Stimulated activated CD4-positive, alpha-beta T cell treated with anti-CD3 and anti-CD28 coated beads, Interleukin-12 subunit alpha, Interleukin-12 subunit beta, amount 100 ng/mL, for 4 hours (primary cell): Measurements from ENCODE around the gene DNAJC15.

Experiments
- DNase-seq: peaks from one replicate; pipeline ENCODE4 v3.0.0-alpha.2; 2020

DNAJC15 gene

GRCh38 chr13:43089912-43090498 lies 66.6 kb downstream of the DNAJC15 start:
- no peak for DNase-seq

GRCh38 chr13:43094901-43095300 lies 71.5 kb downstream of the DNAJC15 start:
- no peak for DNase-seq

GRCh38 chr13:43095771-43096719 lies 72.7 kb downstream of the DNAJC15 start:
- no peak for DNase-seq

DNA sequence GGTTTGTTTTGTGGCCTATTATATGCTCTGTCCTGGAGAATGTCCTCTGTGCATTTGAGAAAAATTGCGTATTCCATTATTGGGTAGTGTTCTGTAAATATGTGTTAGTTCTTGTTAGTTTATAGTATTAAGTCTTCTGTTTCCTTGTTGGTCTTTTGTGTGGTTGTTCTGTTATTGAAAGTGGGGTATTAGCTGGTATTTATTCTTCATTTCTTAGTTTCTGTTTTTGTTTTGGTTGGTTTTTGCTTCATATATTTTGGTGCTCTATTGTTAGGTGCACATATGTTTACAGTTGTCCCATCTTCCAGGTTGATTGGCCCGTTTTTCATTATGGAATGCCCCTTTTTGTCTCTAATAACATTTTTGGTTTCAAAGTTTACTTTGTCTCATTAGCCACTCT lies 77.3 kb downstream of the DNAJC15 start:
- no peak for DNase-seq

GRCh38 chr13:43102304-43102703 lies 78.9 kb downstream of the DNAJC15 start:
- no peak for DNase-seq

DNA sequence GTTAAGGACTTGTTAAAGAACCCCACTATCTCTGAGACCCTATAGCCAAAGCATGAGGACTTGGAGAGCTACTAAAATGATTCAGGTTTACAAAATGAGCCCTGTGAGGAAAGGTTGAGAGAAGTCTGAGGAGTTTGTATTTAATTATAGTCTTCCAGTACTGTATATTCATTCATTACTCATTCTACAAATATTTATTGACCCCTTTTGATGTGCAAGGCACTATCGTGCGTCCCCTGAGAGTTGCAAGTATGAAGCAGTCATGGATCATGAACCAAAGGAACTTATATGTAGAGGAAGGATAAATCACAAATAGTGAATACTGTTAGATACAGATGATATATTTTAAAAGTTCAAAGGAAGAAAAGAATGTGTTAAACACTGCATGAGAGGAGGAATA lies 84.4 kb downstream of the DNAJC15 start:
- no peak for DNase-seq

DNA sequence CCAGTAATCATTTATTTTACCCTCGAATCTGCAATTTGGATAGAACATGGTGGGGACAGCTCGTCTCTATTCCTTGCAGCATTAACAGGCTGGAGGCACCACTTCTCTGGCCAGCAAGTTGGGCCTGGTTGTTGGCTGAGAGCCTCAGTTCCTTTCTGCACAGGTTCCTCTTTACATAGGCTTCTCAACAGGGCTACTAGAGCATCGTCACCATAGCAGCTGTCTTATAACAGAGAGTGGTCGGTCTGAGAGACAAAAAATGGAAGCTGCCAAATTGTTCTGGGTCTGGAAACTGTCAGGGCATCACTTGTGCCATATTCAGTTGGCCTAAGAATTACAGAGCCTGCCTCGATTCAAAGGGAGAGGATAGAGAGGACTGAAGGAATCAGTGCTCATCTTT lies 86.7 kb downstream of the DNAJC15 start:
- DNase-seq, result no peak

DNA sequence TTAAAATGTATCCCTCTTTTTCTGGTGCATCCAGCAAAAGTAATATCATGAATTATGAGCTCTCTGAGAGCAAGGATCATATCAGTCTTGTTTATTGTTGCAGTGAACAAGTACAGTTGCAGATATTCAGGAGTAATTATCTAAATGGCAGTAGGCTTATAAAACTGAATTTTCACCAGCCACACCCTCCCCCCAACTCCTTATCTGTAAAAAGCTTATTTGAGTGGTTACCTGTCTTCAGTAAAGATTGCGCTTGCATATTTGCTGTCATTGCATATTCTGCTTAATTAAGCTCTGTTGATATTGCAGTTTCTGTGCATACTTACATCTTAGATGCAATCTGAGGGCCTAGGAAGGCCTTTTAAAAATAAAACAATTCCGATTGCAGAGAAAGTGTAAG lies 87.3 kb downstream of the DNAJC15 start:
- DNase-seq, result no peak

DNA sequence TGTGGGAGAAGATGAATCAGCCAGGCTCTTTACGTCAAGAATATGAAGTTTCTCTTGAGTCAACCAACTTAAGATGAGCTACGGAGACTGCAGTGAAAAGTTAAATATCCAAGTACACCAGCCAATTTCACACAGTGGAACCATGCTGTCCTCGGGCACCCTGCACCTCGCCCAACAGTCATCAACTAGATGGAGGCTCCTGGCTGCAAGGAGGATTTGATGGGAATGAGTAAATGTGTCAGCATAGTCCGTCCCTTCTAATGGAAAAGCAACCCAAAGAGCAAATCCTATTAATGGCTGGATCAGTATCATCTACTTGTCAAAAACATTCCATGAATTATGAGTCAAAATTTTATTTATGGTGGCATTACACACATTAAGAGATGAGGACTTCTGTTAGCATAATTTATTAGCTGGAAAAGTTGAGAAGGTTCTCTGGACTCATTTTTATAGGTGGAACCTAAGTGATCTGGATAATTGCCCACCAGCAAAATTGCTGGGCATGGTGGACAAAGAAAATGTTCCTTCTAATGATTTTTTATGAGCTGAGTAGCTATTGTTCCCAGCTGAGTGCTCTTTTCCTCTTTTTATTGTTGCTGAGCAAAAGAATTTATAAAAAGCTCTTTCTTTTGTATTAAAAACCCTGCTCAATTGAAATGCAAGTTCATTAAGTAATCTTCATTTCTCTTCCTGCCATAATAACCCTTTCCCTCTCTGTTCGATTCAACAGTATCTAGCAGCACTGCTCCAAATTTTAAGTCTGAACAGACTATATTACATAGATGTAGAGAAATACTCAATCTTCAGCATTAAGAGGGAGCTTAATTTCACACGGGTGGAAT lies 88.4 kb downstream of the DNAJC15 start:
- no peak for DNase-seq

DNA sequence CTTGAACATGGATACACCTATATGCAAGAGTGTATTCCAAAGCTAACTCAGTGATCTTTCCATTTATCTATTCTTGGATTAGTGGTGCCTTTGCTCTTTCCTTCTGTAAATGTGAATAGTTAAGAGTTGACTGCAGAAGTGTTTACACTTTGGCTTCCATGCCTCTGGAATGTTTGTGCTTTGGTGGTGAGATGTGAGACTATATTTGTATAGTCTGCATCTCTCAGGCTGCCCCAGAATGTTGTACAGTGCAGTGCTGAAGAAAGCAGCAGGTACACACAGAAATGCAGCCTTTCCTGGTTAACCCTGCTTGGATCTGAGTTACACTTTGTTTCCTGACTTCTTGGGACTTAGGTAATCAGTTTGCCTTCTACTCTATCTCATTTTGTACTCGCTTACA lies 90.2 kb downstream of the DNAJC15 start:
- no peak for DNase-seq

DNA sequence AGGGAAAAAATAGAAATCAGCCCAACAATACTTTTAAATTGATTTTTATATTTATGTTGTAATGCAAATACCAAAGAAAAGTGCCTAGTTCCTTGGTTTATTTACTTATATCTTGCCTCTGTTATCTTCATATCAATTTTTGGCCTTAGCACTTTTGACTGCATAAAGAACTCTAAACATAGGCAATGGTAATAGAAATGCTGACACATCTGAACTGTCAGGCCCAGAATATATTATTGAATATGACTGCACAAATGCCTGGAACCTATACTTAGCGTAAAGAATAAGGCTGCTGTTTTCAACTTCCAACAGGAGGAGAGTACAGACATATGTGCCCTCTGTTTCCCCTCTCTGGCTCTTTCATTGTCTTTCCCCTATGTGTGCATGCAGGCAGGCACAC lies 91.1 kb downstream of the DNAJC15 start:
- DNase-seq, result no peak

DNA sequence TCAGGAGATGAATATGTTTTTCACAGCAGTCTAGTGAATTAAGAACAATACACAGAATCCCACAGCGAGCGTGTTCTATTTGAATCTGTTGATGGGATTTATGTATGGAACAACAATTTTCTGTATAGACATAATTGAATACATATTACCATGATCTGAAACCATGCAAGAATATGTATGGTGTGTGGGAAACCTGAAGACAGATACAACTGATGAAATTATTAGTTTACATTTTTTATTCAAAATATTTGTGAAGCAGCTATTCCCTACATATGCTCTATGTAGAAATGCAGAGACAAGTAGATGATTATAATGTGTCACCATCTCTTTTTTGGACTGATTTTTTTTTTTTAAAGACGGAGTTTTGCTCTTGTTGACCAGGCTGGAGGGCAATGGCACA lies 91.8 kb downstream of the DNAJC15 start:
- DNase-seq, result no peak

DNA sequence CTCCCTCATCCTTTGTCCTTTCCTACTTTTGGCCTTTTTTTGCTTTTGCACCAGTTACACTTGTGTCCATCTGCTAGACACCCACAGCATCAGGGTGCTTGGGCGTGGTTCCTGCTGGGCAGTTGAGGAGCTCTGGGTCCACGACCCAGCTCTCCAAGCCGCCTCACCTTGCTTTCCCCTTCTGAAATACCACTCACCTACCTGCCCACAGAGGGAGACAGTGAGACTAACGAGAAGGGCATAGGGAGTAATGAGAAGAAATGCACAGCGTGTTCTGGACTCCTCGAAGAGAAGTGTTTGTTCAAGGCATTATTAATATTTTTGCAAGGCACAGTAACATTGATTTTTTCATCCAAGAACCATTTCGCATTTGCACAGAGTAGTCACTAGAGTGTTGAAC lies 92.9 kb downstream of the DNAJC15 start:
- DNase-seq, result no peak

- no peak for DNase-seq
Observed at GRCh38 chr13:43118521-43118920, 95.1 kb downstream of the DNAJC15 start.

GRCh38 chr13:43119206-43119605 lies 95.8 kb downstream of the DNAJC15 start:
- no peak for DNase-seq

GRCh38 chr13:43122791-43123190 lies 99.4 kb downstream of the DNAJC15 start:
- DNase-seq, result no peak

DNA sequence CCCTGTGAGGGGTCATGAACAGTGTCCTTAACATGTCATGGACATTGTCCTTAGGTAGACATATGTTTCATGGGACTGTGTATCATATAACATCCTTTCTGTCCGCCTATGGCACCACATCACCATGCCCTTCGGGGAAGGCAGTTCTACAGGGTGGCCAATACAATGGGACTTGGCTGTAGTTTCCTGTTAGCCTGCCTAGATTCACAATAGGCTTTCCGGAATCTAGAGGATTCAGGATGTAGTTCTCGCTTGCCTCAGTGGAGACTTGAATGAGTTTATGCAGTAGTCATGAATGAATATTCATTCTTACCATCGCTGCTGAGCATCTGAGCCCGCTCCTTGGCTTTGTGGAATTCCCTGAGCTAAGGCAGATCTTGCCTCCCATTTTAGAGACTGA lies 100.5 kb downstream of the DNAJC15 start:
- no peak for DNase-seq

- DNase-seq, result no peak
Observed at GRCh38 chr13:43124490-43124889, 101.1 kb downstream of the DNAJC15 start.

DNA sequence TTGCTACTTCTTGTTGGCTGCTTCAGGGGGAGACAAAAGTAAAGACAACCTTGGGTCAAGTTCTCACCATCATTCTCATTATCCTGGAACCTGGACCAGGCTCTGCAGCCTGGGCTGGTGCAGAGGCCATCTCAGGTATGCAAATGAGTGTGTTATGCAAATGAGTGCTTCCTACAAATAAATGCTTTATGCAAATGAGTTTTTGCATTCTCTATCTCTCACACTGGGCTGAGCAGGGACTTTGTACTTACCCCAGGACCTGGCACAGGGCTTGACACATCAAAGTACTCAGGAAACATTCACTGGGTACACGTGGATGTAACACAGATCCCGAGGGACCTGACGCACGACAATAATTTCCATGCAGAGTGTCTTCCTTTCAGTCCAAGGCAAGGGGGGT lies 103.0 kb downstream of the DNAJC15 start:
- DNase-seq, result no peak

DNA sequence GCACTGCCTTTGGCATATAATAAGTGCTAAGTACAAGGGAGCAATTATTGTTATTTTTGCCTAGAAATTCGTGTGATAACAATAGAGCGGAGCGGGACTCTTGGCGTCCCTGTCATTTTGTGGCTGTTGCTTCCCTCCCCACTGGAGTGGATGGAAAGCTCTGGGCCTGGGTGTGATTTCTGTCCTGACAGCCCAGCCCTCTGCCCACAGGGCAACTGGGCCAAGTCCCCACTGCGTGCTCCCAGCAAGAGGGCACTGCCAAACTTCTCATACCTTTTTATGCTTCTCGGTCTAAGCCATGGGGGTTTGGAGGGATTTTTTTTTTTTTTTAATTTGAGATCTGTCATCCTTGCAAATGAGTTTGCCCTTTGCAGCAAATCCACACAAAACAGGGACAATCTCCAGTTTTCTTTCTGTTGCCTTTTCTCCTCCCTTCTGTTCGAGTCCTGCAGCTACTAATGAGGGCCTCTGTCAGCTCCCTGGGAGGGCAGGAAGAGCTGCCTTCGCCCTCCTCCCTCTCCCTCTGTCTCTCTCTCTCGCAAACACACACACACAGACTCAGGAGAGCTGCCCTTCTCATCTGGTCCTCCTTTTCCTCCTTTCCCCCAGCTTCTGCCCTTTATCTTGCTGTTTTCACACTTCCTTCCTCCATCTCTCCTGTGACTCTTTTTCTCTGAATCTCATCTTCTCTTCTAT lies 103.9 kb downstream of the DNAJC15 start:
- no peak for DNase-seq

- DNase-seq, result no peak
Observed at GRCh38 chr13:43127827-43128226, 104.4 kb downstream of the DNAJC15 start.

DNA sequence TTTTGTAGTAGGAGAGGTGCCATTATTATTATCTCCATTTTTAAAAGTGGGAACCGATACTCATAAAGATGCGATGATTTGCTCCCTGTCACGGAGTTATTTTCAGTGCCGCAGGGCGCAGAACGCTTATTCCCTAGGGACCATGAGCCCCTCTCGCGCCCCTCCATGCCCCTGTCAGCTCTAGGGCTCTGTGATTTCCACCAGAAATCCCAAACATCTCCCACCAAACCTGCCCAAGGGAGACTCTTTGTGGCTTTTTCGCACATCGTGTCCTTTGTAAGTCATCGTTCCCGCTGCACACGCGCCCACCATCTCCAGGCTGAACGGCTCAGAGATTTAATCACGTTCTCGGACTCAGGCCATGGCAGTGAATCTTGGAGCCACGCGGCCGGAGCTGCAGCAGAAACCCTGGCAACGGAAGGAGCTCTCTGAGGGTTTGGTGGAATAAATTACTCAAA lies 105.1 kb downstream of the DNAJC15 start:
- DNase-seq, result no peak

DNA sequence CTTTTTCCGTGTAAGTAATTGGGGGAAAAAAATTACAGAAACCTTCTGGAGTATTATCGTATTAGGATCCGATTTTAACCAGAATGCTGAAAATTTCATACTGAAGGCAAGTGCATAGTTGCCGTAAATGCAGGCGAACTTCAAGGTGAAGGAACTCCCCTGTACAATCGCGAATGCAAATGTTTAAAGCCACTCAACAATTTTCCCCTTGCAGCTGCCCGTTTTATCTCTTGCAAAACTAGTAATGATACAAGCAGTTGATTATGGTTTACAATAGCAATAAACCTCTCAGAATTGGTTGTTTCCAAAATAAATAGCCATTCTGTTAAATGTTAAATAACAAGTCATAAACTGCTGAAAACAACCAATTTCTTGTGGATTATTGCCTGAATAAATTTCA lies 105.7 kb downstream of the DNAJC15 start:
- no peak for DNase-seq
